Esophagus squamous epithelium (tissue), 5 donors: Measurements from ENCODE around the gene FAIM2. TPM values are rescaled to one million over a fixed set of nuclear protein-coding genes. Genes with fewer than 3 reads are reported as not detected.

Source experiments
- DNase-seq: peaks from one replicate; lab custom pipeline; 2025; lab: John Stamatoyannopoulos, UW
- H3K27ac ChIP-seq, 4 donors: fragments of 200-600 bp; sonication (generic); one replicate each; pipeline ENCODE4 v1.5.1; 2016 to 2019; ENCODE audit warnings: mild to moderate bottlenecking in 1 of 4
- H3K27me3 ChIP-seq, 4 donors: fragments of 200-600 bp; sonication (generic); 1 replicate in 3 of 4; 2 replicates in 1 of 4; pipeline versions ENCODE4 v1.5.1 to v1.6.0; 2017 to 2021; ENCODE audit warnings: antibody characterized with exemption in 1 of 4
- H3K36me3 ChIP-seq, 3 donors: fragments of 200-600 bp; sonication (generic); one replicate each; pipeline ENCODE4 v1.5.1; 2016 to 2019
- H3K4me1 ChIP-seq, 3 donors: fragments of 200-600 bp; sonication (generic); one replicate each; pipeline ENCODE4 v1.5.1; 2017 to 2019
- H3K4me3 ChIP-seq, 4 donors: fragments of 200-600 bp; sonication (generic); 1 replicate in 3 of 4; 2 replicates in 1 of 4; pipeline ENCODE4 v1.5.1; 2016 to 2019; ENCODE audit warnings: mild to moderate bottlenecking in 2 of 4, moderate library complexity in 1 of 4
- H3K9me3 ChIP-seq, 3 donors: fragments of 200-600 bp; sonication (generic); one replicate each; pipeline ENCODE4 v1.5.1; 2016 to 2019
- CTCF ChIP-seq, 6 experiments: fragments of 450-650 bp in 4 of 6; fragments of 200-600 bp in 2 of 6; sonication (generic) in 2 of 6; IDR thresholded peaks; one replicate each; pipeline ENCODE4 v1.5.1; 2016 to 2019; ENCODE audit warnings: antibody characterized with exemption in 6 of 6, mild to moderate bottlenecking in 4 of 6, moderate library complexity in 4 of 6
- POLR2A ChIP-seq, 4 donors: fragments of 450-650 bp; IDR thresholded peaks; one replicate each; pipeline ENCODE4 v1.6.1; 2017; ENCODE audit warnings: antibody characterized with exemption in 4 of 4, mild to moderate bottlenecking in 4 of 4, moderate library complexity in 3 of 4
- WGBS, 2 donors: methylation state at CpG; one replicate each; pipeline ENCODE4 v1.1.5; 2018; 5-methylcytosine and 5-hydroxymethylcytosine counted together
- intact Hi-C: fragments of 100-400 bp; cut with DNase I; formaldehyde crosslinking; loops from one replicate; pipeline ENCODE4 v1.15.0; 2022
- total RNA-seq, 4 donors: library from RNA; depleted of rRNA; stranded (reverse); fragments of >200 nt; gene quantifications; one replicate each; pipeline ENCODE4 v1.1.0, GENCODE V29; 2016
- donor health status: DM: yes; HTN: yes; CAD: no.

FAIM2 gene
- total RNA-seq, 4 donors from 2014 or later = 0.13 to 2.9 (median 0.23) TPM

GRCh38 chr12:49921299-49921698 is 17.6 kb upstream of the FAIM2 start:
- intact Hi-C loops = no loop called here
- Histone ChIP-seq H3K27me3 (peaks cover 0 to 9% (median 0%) of the 10 kb centered on the region in 4 donors), H3K4me1 (peaks cover 8 to 73% (median 11%) of the 10 kb centered on the region in 3 donors), H3K36me3 (no peaks in the 10 kb centered on the region), H3K27ac (peak overlapping the region in 2 of 4 donors; percentile 42 to 67), H3K9me3 (no peaks in the 10 kb centered on the region), H3K4me3 (no peak overlapping the region)
- no peak for DNase-seq
- WGBS, 2 donors = 44 to 77% methylated on average over 2 to 3 of the region's 3 CpGs
- no peak for TF ChIP-seq POLR2A (IDR thresholded peaks at IDR 0.05)
- no peak for TF ChIP-seq CTCF (IDR thresholded peaks at IDR 0.05)

- peak overlapping the region in 2 of 4 donors; percentile 42 to 63 for H3K27ac ChIP-seq
- 72 to 83% methylated on average over 2 to 3 of the region's 3 CpGs for WGBS, 2 donors
- DNase-seq = no peak
- peaks cover 0 to 9% (median 0%) of the 10 kb centered on the region in 4 donors for H3K27me3 ChIP-seq
- intact Hi-C loops = no loop called here
- H3K36me3 ChIP-seq = no peaks in the 10 kb centered on the region
- no peak overlapping the region for H3K4me3 ChIP-seq
- TF ChIP-seq CTCF (IDR thresholded peaks at IDR 0.05) = no peak
- no peak for TF ChIP-seq POLR2A (IDR thresholded peaks at IDR 0.05)
- H3K4me1 ChIP-seq = peaks cover 8 to 77% (median 11%) of the 10 kb centered on the region in 3 donors
- no peaks in the 10 kb centered on the region for H3K9me3 ChIP-seq
These were observed 17.2 kb upstream of the FAIM2 start for GRCh38 chr12:49920915-49921286.

- intact Hi-C loops = no loop called here
- H3K9me3 ChIP-seq = no peaks in the 10 kb centered on the region
- H3K4me1 ChIP-seq = peaks cover 8 to 79% (median 11%) of the 10 kb centered on the region in 3 donors
- H3K27ac ChIP-seq = peak overlapping the region in 2 of 4 donors; percentile 42 to 63
- no peak overlapping the region for H3K4me3 ChIP-seq
- H3K36me3 ChIP-seq = no peaks in the 10 kb centered on the region
- WGBS, 2 donors = 30 to 53% methylated on average over 9 to 10 of the region's 12 CpGs
- H3K27me3 ChIP-seq = peaks cover 0 to 9% (median 0%) of the 10 kb centered on the region in 4 donors
- TF ChIP-seq CTCF (IDR thresholded peaks at IDR 0.05) (no peak), POLR2A (IDR thresholded peaks at IDR 0.05) (no peak)
- DNase-seq = no peak
These were observed 16.7 kb upstream of the FAIM2 start for GRCh38 chr12:49920241-49920914.

- Histone ChIP-seq H3K27ac (peak overlapping the region in 3 of 4 donors; percentile 70 to 80 (median 76)), H3K9me3 (no peaks in the 10 kb centered on the region), H3K4me3 (no peak overlapping the region), H3K36me3 (no peaks in the 10 kb centered on the region), H3K4me1 (peaks cover 8 to 63% (median 11%) of the 10 kb centered on the region in 3 donors), H3K27me3 (peaks cover 0 to 9% (median 0%) of the 10 kb centered on the region in 4 donors)
- intact Hi-C loops = no loop called here
- 63 to 66% methylated on average over 3 to 4 of the region's 5 CpGs for WGBS, 2 donors
- DNase-seq = no peak
- TF ChIP-seq POLR2A (IDR thresholded peaks at IDR 0.05) = no peak
- no peak for TF ChIP-seq CTCF (IDR thresholded peaks at IDR 0.05)
These were observed 14.1 kb upstream of the FAIM2 start for GRCh38 chr12:49917788-49918173.

GRCh38 chr12:49917166-49917787 is 13.6 kb upstream of the FAIM2 start:
- peaks cover 6 to 58% (median 11%) of the 10 kb centered on the region in 3 donors for H3K4me1 ChIP-seq
- 37 to 56% methylated on average over 12 of the region's 12 CpGs for WGBS, 2 donors
- no peak for DNase-seq
- no peaks in the 10 kb centered on the region for H3K36me3 ChIP-seq
- no peaks in the 10 kb centered on the region for H3K9me3 ChIP-seq
- intact Hi-C loops = no loop called here
- H3K4me3 ChIP-seq = no peak overlapping the region
- peaks cover 0 to 9% (median 0%) of the 10 kb centered on the region in 4 donors for H3K27me3 ChIP-seq
- TF ChIP-seq CTCF (IDR thresholded peaks at IDR 0.05) (no peak), POLR2A (IDR thresholded peaks at IDR 0.05) (no peak)
- H3K27ac ChIP-seq = peak overlapping the region in 3 of 4 donors; percentile 70 to 80 (median 76)
